Left colon (tissue), 2 donors: ENCODE results near the gene PRUNE2. TPM values are rescaled to one million over a fixed set of nuclear protein-coding genes. Genes with fewer than 3 reads are reported as not detected.

Source experiments
- ATAC-seq: fragments of 200-7000 bp; cut with Tn5 transposase; one replicate; pipeline ENCODE4 v1.9.1; 2020; ENCODE audit warnings: mild to moderate bottlenecking, moderate library complexity
- DNase-seq, 2 donors: peaks; one replicate each; pipeline ENCODE4 v3.0.0-alpha.2; 2020
- intact Hi-C, 2 donors: fragments of 100-400 bp; cut with DNase I in 1 of 2; cut with micrococcal nuclease in 1 of 2; formaldehyde crosslinking; loops; one replicate each; pipeline versions ENCODE4 v1.11.2 to v1.14.0; 2022; cut with DNase I, micrococcal nuclease
- total RNA-seq, 2 donors: library from RNA; stranded (reverse); fragmentation: NEBNext Ultra II Directional; extraction: Animal tissue kit (Norgen Biotek cat#: 25700); gene quantifications; one replicate each; pipeline ENCODE4 v1.2.1, GENCODE V29; 2021
- donor health status: DM: no; HTN: no; CAD: no.
- donor health status: DM: yes; HTN: yes; CAD: no.

PRUNE2 gene
- total RNA-seq, 2 donors from 2014 or later = 33.6 to 80.5 TPM

DNA sequence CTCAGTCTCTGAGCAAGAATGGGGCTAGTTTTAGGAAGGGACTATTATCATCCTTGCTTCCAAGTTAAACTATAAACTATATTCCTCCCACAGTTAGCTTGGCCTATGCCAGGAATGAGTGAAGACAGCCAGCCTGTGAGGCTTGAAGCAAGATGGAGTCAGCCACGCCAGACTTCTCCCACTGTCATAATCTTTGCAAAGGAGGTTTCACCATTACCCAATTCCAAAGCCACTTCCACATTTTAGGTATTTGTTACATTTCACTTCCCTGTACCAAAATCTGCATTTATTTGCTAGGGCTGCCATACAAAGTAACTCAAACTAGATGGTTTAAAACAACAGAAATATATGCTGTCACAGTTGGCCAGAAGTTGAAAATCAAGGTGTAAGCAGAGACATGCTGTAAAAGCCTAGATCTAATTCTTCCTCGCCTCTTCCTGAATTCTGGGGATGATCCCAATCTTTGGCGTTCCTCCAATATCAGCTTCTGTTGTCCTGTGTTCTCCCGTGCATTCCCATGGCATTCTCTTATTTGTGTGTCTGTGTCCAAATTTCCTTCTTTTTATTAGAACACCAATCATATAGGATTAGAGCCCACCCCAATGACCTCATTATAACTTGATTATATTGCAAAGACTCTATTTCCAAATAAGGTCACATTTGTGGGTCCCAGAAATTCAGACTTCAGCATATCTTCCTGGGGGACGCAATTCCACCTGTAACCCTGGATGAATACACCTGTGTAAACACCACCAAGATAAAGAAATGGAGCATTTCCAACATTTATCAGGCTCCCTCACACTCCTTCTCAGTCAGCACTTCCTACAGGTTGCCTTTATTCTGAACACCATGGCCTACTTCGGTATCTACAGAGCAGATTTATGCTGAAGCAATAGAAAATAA is 320.2 kb downstream of the PRUNE2 start:
- peak; percentile 88 for ATAC-seq
- intact Hi-C loops = no loop called here
- peak in 1 of 2 donors; percentile 34 for DNase-seq

DNA sequence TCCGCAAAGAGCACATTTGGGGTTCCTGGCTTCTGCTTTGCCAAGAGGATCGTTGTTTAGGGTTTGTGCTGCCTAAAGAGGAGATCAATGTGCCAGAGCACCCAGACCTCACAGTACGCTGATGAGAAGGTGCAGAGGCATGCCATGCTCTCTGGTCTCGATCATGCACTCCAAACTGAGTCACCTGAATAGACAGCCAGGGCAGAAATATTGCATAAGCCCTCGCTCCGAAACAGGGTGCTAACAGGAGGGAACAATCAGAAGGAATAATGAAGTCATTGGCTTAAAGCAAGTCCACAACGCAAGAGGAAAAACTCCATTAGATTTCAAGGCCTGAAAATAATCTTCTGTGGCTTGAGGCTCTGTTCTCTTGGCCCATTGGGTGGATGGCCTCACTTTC is 322.7 kb downstream of the PRUNE2 start:
- intact Hi-C loops = no loop called here
- DNase-seq (no peak), ATAC-seq (no peak)

DNA sequence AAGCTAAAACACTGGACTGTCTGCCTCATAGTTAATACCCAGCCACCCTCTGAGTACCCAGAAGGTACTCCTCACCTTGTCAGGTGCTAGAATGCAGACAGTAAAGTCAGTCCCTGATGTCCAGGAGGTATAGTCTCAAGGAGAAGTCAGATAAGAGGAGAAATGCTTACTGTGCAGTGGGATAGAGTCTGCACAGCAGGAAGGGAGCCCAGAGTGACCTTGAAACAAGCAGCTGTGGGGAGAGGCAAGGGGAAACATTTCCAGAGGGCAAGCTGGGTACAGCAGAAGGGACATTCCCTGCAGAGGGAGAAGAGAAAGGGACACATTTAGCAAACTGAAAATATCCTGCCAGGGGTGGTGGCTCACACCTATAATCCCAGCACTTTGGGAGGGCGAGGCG is 324.2 kb downstream of the PRUNE2 start:
- intact Hi-C loops = no loop called here
- ATAC-seq = no peak
- DNase-seq = no peak

DNA sequence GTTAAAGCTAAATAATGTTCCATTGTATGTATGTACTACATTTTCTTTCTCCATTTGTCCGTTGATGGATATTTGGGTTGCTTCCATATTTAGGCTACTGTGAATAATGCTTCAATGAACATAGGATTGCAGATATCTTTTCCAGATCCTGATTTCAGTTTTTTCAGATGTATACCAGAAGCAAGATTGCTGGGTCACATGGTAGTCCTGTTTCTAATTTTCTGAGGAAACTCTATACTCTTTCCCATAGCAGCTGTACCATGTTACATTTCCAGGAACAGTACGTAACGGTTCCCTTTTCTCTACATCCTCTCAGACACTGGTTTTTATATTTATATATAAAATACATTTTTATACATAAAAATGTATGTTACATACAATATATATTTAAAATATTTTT is 325.1 kb downstream of the PRUNE2 start:
- ATAC-seq (no peak), DNase-seq (no peak)
- intact Hi-C loops = no loop called here

DNA sequence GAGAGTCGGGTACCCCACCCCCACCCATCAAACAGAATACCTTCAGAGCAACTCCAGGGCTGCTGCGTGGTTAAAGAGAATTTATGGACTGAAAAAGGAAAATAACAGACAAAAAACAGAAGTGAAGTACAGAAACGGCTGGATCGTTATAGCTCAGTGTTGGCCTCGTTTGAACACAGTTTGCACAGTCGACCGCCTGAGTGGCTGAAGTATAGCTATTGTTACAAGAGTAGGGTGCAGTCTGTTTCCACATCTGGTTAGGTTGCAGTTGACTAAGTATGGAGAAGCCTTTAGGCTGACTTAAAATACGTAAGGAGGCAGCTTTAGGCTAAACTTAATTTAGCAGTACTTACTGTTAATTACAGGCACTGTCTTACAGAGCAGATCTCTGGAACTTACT is 325.7 kb downstream of the PRUNE2 start:
- ATAC-seq = no peak
- DNase-seq = no peak
- intact Hi-C loops = no loop called here

DNA sequence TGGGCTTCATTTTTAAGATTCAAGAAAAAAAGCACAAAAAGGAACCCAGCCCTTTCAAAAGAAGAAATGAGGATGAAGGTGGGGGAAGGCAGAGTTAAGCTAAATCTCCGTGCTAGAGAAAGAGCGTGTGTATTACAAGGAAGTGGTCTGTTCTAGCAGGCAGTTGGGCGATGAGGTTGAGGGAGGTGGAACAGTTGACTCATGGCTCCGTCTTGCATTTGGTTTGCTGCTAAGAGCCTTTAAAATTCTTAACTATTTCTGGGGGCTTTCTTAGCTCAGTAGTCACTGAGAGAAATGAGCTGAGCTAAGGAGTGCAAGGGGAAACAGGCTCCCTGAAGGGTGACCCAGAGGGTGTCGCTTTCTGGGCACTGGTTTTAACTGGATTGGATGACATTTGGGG is 329.6 kb downstream of the PRUNE2 start:
- DNase-seq (peak in 1 of 2 donors; percentile 40), ATAC-seq (no peak)
- intact Hi-C loops = no loop called here

DNA sequence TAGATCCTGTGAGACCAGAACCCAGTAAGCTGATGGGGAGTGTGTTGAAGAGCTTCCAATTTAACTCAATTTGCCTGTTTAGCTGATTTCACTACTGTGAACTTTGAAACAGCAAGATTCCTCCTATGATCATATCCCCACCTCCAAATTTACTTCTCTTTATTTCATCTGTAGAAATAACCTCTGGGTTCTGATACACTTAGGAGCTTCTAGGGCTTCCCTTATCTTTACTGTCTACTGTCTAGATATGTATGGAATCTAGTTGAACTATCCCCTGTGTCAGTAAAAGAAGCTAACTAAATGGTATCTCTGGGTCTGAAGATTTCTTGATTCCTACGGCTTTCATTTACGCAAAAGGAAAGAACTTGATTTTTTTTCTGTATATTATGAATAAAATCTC is 330.2 kb downstream of the PRUNE2 start:
- no peak for ATAC-seq

DNA sequence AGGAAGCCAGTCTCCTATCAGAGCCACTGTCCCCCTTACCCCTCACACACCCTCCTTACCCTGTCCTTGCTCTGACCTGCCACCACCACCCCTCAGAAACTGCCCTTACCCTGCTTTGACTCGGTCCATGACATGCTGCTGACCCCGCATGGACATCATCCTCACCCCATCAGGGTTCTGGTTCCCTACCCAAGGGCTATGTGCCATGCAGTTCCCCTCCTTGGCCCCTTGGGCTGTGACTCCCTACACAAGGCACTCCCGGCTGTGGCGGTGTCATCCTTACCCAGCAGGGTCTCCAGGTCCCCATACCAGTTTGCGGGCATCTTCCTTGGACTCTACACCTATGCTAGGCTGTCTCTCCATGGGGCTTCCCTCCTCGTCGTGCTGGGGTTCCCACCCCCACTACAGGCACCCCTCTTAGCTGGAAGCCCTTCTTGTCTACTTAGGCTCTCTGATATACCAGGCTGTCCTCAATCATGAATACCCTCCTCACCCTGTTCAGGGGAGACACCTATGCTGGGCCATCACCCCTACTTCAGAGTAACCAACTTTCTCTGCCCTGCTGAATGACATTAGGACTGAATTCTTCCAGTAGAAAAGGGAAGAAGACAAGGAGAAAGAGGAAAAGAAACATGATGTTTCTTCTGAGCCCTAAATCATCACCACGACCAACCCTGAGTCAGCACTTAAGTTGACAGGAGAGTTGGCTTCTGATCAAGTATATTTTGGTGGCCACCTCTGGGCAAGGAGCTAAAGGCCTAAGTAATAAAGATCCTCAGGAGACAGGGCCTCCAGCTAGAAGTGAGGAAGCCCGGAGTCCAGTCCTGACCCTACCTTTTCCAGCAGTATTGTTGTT is 331.8 kb downstream of the PRUNE2 start:
- intact Hi-C loops = no loop called here
- DNase-seq (no peak), ATAC-seq (no peak)

More for the DNA sequence above, 330.2 kb downstream of the PRUNE2 start:
- intact Hi-C loops = no loop called here
- no peak for DNase-seq

DNA sequence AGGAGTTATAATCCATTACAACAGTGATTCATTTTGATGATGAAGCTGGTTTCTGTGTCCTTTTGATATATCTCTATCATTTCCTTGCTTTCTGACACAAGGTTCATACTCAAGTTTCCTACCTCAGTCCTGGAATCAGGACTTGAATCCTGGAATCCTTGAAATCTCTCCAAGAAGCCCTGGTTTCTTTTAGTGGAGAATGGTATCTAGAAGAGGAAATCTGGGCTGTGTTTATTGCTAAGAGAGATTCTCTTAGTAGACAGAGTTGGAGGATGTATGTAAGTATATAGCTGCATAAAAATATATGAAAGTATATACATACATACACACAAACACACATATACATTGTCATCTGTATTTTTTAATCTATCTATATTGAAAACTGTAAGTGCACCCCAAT is 332.5 kb downstream of the PRUNE2 start:
- no peak for ATAC-seq
- intact Hi-C loops = no loop called here
- DNase-seq = no peak

DNA sequence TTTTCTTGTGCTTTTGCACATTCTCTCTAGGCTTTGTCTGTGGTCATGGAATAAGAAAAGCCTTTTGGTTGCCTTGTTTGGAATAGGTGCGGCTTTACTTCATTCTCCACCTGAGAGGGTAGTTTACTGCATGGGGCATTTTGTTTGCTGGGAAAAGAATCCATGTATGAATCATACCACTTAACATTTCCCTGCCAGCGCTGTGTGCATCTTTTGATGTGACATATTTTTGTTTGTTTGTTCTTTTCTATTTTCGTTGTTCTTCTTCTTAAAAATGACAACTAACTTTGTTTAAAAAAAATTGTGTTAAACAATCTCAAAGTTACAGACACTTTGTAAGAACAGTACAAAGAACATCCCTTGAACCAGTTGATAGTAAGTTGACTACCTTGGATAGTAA is 333.8 kb downstream of the PRUNE2 start:
- ATAC-seq = peak; percentile 76
- intact Hi-C loops = no loop called here
- no peak for DNase-seq

DNA sequence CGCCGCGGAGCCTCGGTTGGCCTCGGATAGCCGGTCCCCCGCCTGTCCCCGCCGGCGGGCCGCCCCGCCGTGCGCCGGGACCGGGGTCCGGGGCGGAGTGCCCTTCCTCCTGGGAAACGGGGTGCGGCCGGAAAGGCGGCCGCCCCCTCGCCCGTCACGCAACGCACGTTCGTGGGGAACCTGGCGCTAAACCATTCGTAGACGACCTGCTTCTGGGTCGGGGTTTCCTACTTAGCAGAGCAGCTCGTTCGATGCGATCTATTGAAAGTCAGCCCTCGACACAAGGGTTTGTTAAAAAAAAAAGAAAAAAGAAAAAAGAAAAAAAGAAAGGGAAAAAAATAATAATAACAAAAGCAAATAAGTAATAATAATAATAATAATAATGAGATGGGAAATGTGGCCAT is 334.2 kb downstream of the PRUNE2 start:
- intact Hi-C loops = no loop called here
- DNase-seq (peak in 1 of 2 donors; percentile 30), ATAC-seq (peak; percentile 60)

DNA sequence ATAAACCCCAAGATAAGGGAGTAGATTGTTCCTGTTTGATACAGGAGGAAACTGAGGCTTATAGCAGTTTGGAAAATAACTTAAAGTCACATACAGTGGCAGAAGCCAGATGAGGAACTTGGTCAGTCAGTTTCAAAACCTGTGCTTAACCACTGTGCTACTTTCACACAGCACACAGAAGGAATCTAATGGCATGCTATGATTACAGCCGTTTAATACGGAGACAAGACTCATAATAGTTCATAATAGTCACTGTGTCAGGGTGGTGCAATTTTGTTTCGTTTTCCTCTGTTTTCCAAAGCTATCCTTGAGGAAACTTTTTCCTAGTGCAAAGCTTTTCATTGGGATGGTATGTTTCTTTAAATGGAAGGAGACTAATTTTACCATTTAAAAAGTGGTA is 334.6 kb downstream of the PRUNE2 start:
- intact Hi-C loops = no loop called here
- peak; percentile 58 for ATAC-seq

DNA sequence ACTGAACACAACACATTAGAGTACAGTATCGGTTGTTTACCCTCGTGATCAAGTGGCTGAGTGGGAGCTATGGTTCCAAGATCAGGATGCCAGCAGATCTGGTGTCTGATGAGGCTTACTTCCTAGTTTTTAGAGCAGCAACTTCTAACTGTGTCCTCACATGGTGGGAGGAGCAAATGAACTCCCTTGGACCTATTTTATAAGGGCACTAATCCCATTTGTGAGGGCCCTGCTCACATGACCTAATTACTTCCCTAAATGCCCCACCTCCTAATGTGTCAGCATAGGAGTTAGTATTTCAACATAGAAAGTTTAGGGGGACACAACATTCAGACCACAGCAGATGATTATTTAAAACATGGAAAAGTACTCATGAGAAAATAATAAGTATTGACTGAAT is 335.1 kb downstream of the PRUNE2 start:
- no peak for DNase-seq
- no peak for ATAC-seq
- intact Hi-C loops = no loop called here

More for the DNA sequence above, 334.6 kb downstream of the PRUNE2 start:
- DNase-seq = no peak

DNA sequence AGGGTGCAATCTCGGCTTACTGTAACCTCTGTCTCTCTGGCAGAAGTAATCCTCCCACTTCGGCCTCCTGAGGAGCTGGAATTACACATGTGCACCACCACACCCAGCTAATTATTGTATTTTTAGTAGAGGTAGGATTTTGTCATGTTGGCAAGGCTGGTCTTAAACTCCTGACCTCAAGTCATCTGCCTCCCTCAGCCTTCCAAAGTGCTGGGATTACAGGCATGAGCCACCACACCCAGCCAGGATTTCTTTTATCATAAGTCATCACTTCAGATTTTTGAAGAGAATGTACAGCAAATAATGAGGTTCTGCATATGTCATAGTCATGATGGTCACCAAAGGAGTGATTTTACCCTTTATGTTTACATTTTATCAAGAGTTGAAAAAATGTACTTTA is 338.8 kb downstream of the PRUNE2 start:
- intact Hi-C loops = no loop called here
- DNase-seq (no peak), ATAC-seq (no peak)

DNA sequence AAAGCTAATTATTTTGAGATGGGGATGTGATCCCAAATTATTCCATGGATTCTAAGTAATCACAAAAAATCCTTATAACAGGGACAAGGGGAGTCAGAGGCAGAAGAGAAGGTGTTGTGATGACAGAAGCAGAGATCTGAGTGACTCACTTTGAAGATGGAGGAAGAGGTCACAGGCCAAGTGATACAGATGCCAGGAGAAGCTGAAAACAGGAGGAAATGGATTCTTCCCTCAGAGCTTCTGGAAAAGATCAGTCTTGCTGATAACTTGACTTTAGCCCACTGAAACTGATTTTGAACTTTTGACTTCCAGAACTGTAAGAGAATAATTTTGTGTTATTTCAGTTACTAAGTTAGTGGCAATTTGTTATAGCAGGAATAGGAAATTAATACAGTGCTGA is 341.6 kb downstream of the PRUNE2 start:
- no peak for ATAC-seq
- no peak for DNase-seq
- intact Hi-C loops = no loop called here

DNA sequence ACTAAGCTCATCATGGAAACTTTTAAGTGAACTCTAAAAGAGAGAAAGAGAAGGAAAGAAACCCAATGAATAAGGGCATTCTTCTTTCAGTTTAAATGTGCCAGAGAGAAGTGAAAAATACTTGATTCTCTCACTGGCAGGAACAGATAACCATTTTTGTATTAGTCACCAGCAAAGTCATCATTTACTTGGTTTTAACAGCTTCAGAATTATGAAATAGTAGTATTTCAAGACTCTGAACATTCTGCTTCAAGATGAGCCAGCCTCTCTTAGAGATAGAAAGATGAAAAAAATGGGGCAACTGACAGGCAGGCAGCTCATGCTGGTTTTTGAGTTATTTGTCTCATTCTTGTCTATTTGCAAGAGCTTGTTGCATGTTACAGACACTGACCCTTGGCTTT is 343.4 kb downstream of the PRUNE2 start:
- no peak for ATAC-seq
- no peak for DNase-seq
- intact Hi-C loops = no loop called here

DNA sequence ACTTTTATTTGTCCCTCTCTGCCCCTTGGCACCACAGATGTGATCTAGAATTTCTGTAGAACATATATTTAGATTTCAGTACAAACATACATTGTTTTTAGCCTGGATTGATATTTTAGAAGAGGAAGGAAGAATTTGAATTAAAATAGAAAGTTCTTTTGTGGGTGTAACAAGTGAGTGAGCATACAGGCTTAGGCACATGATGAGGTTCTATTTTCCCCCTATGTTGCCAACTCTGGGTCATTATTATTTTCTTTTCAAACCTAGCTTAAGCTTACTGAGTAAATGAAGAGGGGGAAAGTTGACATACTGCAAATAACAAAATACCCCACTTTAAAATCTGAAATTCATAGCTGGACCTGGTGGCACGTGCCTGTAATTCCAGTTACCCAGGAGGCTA is 344.0 kb downstream of the PRUNE2 start:
- intact Hi-C loops = no loop called here
- ATAC-seq (no peak), DNase-seq (no peak)
